HepG2 (cell line): ENCODE results near the gene APRT. TPM values are rescaled to one million over a fixed set of nuclear protein-coding genes. Genes with fewer than 3 reads are reported as not detected.

ENCODE experiments used
- ARHGAP35 ChIP-seq: sonication (generic); formaldehyde crosslinking; IDR thresholded peaks from 2 replicates; pipeline ENCODE4 v1.9.0; 2022; ENCODE audit warnings: mild to moderate bottlenecking, inconsistent platforms, moderate library complexity, missing genetic modification reagents, borderline replicate concordance
- DZIP1 ChIP-seq: sonication (generic); formaldehyde crosslinking; IDR thresholded peaks from 2 replicates; pipeline ENCODE4 v1.5.0; 2020; ENCODE audit warnings: mild to moderate bottlenecking, missing genetic modification reagents
- EZH2 ChIP-seq: conservative IDR thresholded peaks from 2 replicates; pipeline ENCODE4 v1.6.1; 2012; ENCODE audit warnings: mild to moderate bottlenecking, low read depth, low read length, moderate library complexity
- FOXA3 ChIP-seq: IDR thresholded peaks from 2 replicates; pipeline ENCODE4 v1.6.1; 2016; ENCODE audit warnings: missing genetic modification reagents, missing compliant biosample characterization
- FOXM1 ChIP-seq: sonication (generic); formaldehyde crosslinking; IDR thresholded peaks from 2 replicates; pipeline ENCODE4 v1.5.0; 2020; ENCODE audit warnings: missing genetic modification reagents
- HNRNPLL ChIP-seq: fragments of 200-400 bp; formaldehyde crosslinking; IDR thresholded peaks from 2 replicates; pipeline ENCODE4 v1.6.1; 2017; ENCODE audit warnings: mild to moderate bottlenecking, low read depth, low read length; ENCODE audit not compliant: poor library complexity, severe bottlenecking
- IKZF1 ChIP-seq: fragments of 450-650 bp; IDR thresholded peaks from 2 replicates; pipeline ENCODE4 v1.7.1; 2016
- KLF16 ChIP-seq, 2 experiments: sonication (generic) in 1 of 2; formaldehyde crosslinking in 1 of 2; IDR thresholded peaks; 2 replicates each; pipeline versions ENCODE4 v1.6.1 to v1.8.0; 2016 to 2023; ENCODE audit warnings: missing genetic modification reagents in 2 of 2, missing compliant biosample characterization in 1 of 2
- NAIF1 ChIP-seq: sonication (generic); formaldehyde crosslinking; IDR thresholded peaks from 2 replicates; pipeline ENCODE4 v1.5.0; 2020; ENCODE audit warnings: mild to moderate bottlenecking, missing genetic modification reagents, borderline replicate concordance
- SMC3 ChIP-seq: IDR thresholded peaks from 2 replicates; pipeline ENCODE4 v1.6.1; 2011; ENCODE audit warnings: low read length, improper control_type of control experiment
- SNAPC2 ChIP-seq: sonication (generic); formaldehyde crosslinking; IDR thresholded peaks from 2 replicates; pipeline ENCODE4 v1.8.1; 2022; ENCODE audit warnings: mild to moderate bottlenecking, missing genetic modification reagents
- SOX5 ChIP-seq: IDR thresholded peaks from 2 replicates; pipeline ENCODE4 v1.6.1; 2016; ENCODE audit warnings: borderline replicate concordance
- TFAP4 ChIP-seq: sonication (generic); IDR thresholded peaks from 2 replicates; pipeline ENCODE4 v1.6.1; 2016; ENCODE audit warnings: low read depth, borderline replicate concordance
- THYN1 ChIP-seq: sonication (generic); formaldehyde crosslinking; IDR thresholded peaks from 2 replicates; pipeline ENCODE4 v1.8.1; 2023; ENCODE audit warnings: low read depth, mild to moderate bottlenecking, moderate library complexity, missing genetic modification reagents, borderline replicate concordance
- ZBTB34 ChIP-seq: sonication (generic); formaldehyde crosslinking; IDR thresholded peaks from 2 replicates; pipeline ENCODE4 v1.8.0; 2022; ENCODE audit warnings: mild to moderate bottlenecking, missing genetic modification reagents
- ZNF18 ChIP-seq: sonication (generic); formaldehyde crosslinking; IDR thresholded peaks from 2 replicates; pipeline ENCODE4 v1.8.0; 2022; ENCODE audit warnings: mild to moderate bottlenecking, missing genetic modification reagents; ENCODE audit not compliant: insufficient replicate concordance
- ZNF20 ChIP-seq: sonication (generic); formaldehyde crosslinking; IDR thresholded peaks from 2 replicates; pipeline ENCODE4 v1.4.0; 2020; ENCODE audit warnings: mild to moderate bottlenecking, moderate library complexity, missing genetic modification reagents
- ZNF430 ChIP-seq: sonication (generic); formaldehyde crosslinking; IDR thresholded peaks from 2 replicates; pipeline ENCODE4 v1.9.0; 2021; ENCODE audit warnings: mild to moderate bottlenecking, missing genetic modification reagents
- ZNF451 ChIP-seq: sonication (generic); formaldehyde crosslinking; IDR thresholded peaks from 2 replicates; pipeline ENCODE4 v1.5.0; 2020; ENCODE audit warnings: mild to moderate bottlenecking, missing genetic modification reagents
- ZNF589 ChIP-seq: sonication (generic); formaldehyde crosslinking; conservative IDR thresholded peaks from 2 replicates; pipeline ENCODE4 v1.8.0; 2022; ENCODE audit warnings: mild to moderate bottlenecking, moderate library complexity, missing genetic modification reagents
- ZSCAN25 ChIP-seq: sonication (generic); formaldehyde crosslinking; IDR thresholded peaks from 2 replicates; pipeline ENCODE4 v1.8.0; 2022; ENCODE audit warnings: mild to moderate bottlenecking, missing genetic modification reagents
- polyA plus RNA-seq, 8 experiments: library from polyadenylated mRNA; depleted of rRNA in 3 of 8; stranded (reverse) in 7 of 8; unstranded in 1 of 8; fragments of >200 nt; fragmentation: Illumina TruSeq in 4 of 8; extraction: Trizol in 4 of 8; gene quantifications; 2 replicates each; pipeline versions ENCODE4 v1.2.1 to v1.2.3, GENCODE V29; 2011 to 2016; ENCODE audit warnings: low read depth in 4 of 8, missing spikeins in 1 of 8, mixed read lengths in 1 of 8; ENCODE audit not compliant: insufficient read depth in 1 of 8
- total RNA-seq, 5 experiments: library from RNA; depleted of rRNA; stranded (reverse); fragments of >200 nt; fragmentation: Illumina TruSeq; extraction: Trizol; gene quantifications; 2 replicates each; pipeline ENCODE4 v1.2.3, GENCODE V29; 2016; ENCODE audit warnings: low read depth in 1 of 5

The APRT gene
- total and polyA plus RNA-seq, 2 of the 13 experiments (the other 11 are each of a cell fraction or from before 2014, with no cell fraction given): 155 to 242 TPM

DNA sequence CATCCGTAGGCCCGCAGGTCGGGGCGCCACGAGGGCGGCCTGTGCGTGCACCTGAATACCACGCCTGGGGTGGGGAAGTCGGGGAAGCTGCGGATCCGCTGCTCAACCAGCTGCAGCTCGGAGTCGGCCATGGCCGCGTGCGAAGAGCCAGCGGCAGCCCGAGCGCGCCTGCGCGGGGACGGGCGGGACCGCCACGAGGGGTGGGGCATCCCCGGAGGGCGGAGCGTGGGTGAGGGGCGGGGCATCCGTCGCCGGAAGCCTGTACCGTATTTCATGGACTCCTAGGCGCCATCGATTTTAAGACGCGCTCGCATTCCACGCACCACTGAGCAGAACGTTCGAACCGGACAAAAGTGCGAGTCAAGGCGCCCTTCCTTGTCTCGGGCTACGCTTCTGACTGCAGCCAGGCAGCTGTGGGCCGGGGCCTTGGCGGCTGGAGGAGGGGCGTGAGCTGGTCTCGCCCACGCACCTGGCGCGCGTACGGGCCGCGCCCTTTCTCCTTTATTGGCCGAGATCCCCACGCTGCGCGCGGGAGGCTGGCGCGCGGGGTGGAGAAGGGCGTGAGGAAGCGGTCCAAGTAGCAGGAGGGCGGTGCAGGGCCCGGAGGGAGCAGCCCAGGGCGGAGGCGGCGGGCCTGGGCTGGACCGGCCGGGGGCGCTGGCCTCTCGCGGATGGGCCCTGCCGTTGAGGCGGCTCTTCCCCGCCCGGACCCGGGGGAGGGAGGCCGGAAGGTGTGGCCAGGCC is at the start of gene APRT (continued):
- TF ChIP-seq SMC3: no peak
- peak; percentile 55; the same call in 1 of the 2 replicates for TF ChIP-seq SNAPC2 (CRISPR knock-in tag)
- TF ChIP-seq IKZF1: no peak
- TF ChIP-seq THYN1 (CRISPR knock-in tag): no peak; the same call in 1 of the 2 replicates
- peak; percentile 23; the same call in 1 of the 2 replicates for TF ChIP-seq FOXA3
- TF ChIP-seq SOX5 (CRISPR knock-in tag): peak; percentile 42; the same call in 1 of the 2 replicates
- TF ChIP-seq ZSCAN25 (CRISPR knock-in tag): peak; percentile 66
- 0 out of 2 replicates have a peak, but pooled peaks have one; percentile 11 for TF ChIP-seq NAIF1 (CRISPR knock-in tag)
- TF ChIP-seq ZNF18 (CRISPR knock-in tag): peak; percentile 46
- TF ChIP-seq ZNF451 (CRISPR knock-in tag): no peak; the same call in 1 of the 2 replicates
- TF ChIP-seq FOXM1 (CRISPR knock-in tag): peak; percentile 58; the same call in 1 of the 2 replicates
- TF ChIP-seq KLF16 (CRISPR knock-in tag; IDR thresholded peaks at IDR 0.05): peak; percentile 35 to 57; a peak in 2 of 4 replicates
- no peak for TF ChIP-seq ZNF430
- peak; percentile 50 for TF ChIP-seq ZNF589 (CRISPR knock-in tag)
- no peak for TF ChIP-seq EZH2
- TF ChIP-seq DZIP1 (CRISPR knock-in tag): peak; percentile 85; the same call in 1 of the 2 replicates
- peak; percentile 69 for TF ChIP-seq HNRNPLL
- 0 out of 2 replicates have a peak, but pooled peaks have one; percentile 44 for TF ChIP-seq ZNF20 (CRISPR knock-in tag)
- TF ChIP-seq TFAP4: peak; percentile 18; the same call in 1 of the 2 replicates
- no peak for TF ChIP-seq ZBTB34 (CRISPR knock-in tag)
- peak; percentile 7; the same call in 1 of the 2 replicates for TF ChIP-seq ARHGAP35 (CRISPR knock-in tag)
